GM21360 (cell line): ENCODE measurements around the gene ZFP42.
"Not testable (repeated sequence)": the region's sequence is repeated elsewhere in the genome, so short reads cannot be mapped to it uniquely, and the experiment has no call there.

Experiments
- ATAC-seq: cut with Tn5 transposase; IDR thresholded peaks from one replicate; pipeline ENCODE4 v1.9.1; 2021; ENCODE audit warnings: mild to moderate bottlenecking, moderate library complexity; ENCODE audit not compliant: unreplicated experiment

Gene ZFP42

GRCh38 chr4:187995322-187996207 lies at the start of gene ZFP42:
Gene ZFP42, plus strand, starts transcription at chr4:187995771. Its CDS starts 7,037 bp downstream, at chr4:188002808.
- no peak for ATAC-seq

- ATAC-seq = no peak
These were observed 34.4 kb upstream of the ZFP42 start for GRCh38 chr4:187961171-187961570.

- no peak for ATAC-seq
These were observed 33.6 kb upstream of the ZFP42 start for GRCh38 chr4:187961961-187962360.

GRCh38 chr4:187962926-187963325 lies 32.6 kb upstream of the ZFP42 start:
- ATAC-seq = no peak

GRCh38 chr4:187965726-187966125 lies 29.8 kb upstream of the ZFP42 start:
- no peak for ATAC-seq

- ATAC-seq = no peak
These were observed 23.4 kb upstream of the ZFP42 start for GRCh38 chr4:187972135-187972534.

- ATAC-seq = no peak
These were observed 11.8 kb upstream of the ZFP42 start for GRCh38 chr4:187983746-187984145.

- no peak for ATAC-seq
These were observed 2.6 kb upstream of the ZFP42 start for GRCh38 chr4:187992971-187993370.

GRCh38 chr4:187993827-187994226 lies 1.7 kb upstream of the ZFP42 start:
- ATAC-seq = no peak

- no peak for ATAC-seq
These were observed 1.1 kb downstream of the ZFP42 start for GRCh38 chr4:187996502-187997177.

- not testable (repeated sequence) for ATAC-seq
These were observed 2.4 kb downstream of the ZFP42 start for GRCh38 chr4:187997991-187998390.

GRCh38 chr4:187999406-187999932 lies 3.9 kb downstream of the ZFP42 start:
- no peak for ATAC-seq

GRCh38 chr4:188002323-188002722 lies 6.8 kb downstream of the ZFP42 start:
- ATAC-seq = no peak

- ATAC-seq = no peak
These were observed 7.2 kb downstream of the ZFP42 start for GRCh38 chr4:188002751-188003150.

GRCh38 chr4:188005561-188005960 lies 10.0 kb downstream of the ZFP42 start:
- no peak for ATAC-seq

GRCh38 chr4:188006285-188006848 lies 10.8 kb downstream of the ZFP42 start:
- ATAC-seq = no peak

GRCh38 chr4:188008377-188008776 lies 12.8 kb downstream of the ZFP42 start:
- no peak for ATAC-seq

GRCh38 chr4:188012426-188012945 lies 16.9 kb downstream of the ZFP42 start:
- ATAC-seq = no peak

- no peak for ATAC-seq
These were observed 19.7 kb downstream of the ZFP42 start for GRCh38 chr4:188015025-188015940.

- no peak for ATAC-seq
These were observed 21.2 kb downstream of the ZFP42 start for GRCh38 chr4:188016754-188017153.
